ENCODE data around the gene SRC. TPM values are rescaled to one million over a fixed set of nuclear protein-coding genes. Genes with fewer than 3 reads are reported as not detected.

SRC gene
- total and polyA plus RNA-seq, 7 donors: 0.86 to 3.0 (median 1.3) TPM

DNA sequence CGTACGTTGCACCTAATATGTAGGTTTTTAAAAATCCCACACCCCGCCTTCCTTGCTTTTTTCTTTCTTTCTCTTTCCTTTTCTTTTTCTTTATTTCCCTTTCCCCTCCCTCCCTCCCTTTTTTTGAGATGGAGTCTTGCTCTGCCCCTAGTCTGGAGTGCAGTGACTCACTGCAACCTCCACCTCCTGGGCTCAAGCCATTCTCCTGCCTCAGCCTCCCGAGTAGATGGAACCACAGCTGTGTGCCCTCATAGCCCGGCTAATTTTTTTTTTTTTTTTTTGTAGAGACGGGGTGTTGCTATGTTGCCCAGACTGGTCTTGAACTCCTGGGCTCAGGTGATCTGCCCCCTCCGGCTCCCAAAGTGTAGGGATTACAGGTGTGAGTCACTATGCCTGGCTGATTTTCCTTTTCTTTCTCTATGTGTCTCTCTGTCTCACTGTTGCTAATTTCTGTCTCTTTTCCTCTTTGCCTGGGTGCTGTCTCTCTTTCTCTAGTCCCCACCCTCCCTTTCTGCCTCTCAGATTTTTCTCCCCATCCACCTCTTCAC lies 61.2 kb downstream of the SRC start:
- Histone ChIP-seq H3K9me3 (no peaks in the 10 kb centered on the region), H3K4me3 (peak overlapping the region; percentile 57), H3K27ac (no peak overlapping the region), H3K27me3 (ENCODE audit: insufficient read depth in 3 of 3, low read length in 2 of 3) (peaks cover 0 to 36% (median 13%) of the 10 kb centered on the region in 3 donors), H3K4me1 (no peaks in the 10 kb centered on the region), H3K36me3 (ENCODE audit: insufficient read depth in 1 of 2, low read depth in 1 of 2) (no peaks in the 10 kb centered on the region)
- 30 to 48% (median 43%) methylated on average over 7 of the region's 7 CpGs for WGBS, 3 donors
- ATAC-seq (no peak), DNase-seq (no peak)
- intact Hi-C loops (cut with DNase I): loop anchor here in 1 of 2 donors (10.0 kb wide), 1 partner anchor 1948 kb away; no protein-coding TSS in a partner anchor
- TF ChIP-seq, protein P1, sequence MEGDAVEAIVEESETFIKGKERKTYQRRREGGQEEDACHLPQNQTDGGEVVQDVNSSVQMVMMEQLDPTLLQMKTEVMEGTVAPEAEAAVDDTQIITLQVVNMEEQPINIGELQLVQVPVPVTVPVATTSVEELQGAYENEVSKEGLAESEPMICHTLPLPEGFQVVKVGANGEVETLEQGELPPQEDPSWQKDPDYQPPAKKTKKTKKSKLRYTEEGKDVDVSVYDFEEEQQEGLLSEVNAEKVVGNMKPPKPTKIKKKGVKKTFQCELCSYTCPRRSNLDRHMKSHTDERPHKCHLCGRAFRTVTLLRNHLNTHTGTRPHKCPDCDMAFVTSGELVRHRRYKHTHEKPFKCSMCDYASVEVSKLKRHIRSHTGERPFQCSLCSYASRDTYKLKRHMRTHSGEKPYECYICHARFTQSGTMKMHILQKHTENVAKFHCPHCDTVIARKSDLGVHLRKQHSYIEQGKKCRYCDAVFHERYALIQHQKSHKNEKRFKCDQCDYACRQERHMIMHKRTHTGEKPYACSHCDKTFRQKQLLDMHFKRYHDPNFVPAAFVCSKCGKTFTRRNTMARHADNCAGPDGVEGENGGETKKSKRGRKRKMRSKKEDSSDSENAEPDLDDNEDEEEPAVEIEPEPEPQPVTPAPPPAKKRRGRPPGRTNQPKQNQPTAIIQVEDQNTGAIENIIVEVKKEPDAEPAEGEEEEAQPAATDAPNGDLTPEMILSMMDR (IDR thresholded peaks at IDR 0.05): no peak

DNA sequence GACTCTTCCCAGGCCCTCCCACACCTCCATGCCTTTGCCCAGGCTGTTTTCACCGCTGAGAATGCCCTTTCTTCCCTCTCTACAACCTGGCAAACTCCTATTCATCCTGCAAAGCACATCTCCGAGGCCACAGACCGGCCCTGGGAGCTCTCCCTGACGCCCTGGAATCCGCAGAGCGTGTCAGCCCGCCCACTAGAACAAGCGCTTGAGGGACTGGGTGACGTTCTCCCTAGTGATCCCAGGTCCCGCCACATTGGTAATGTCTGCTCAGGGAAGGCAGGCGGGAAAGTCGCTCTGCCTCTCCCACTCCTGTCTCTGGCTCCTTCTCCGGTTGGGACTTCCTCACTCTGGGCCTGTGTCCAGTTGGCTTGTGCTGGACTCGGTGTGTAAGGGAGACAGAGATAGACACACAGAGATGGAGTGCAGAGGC lies 61.6 kb downstream of the SRC start:
- TF ChIP-seq, protein P1 (IDR thresholded peaks at IDR 0.05): no peak
- DNase-seq (peak in 1 of 2 donors; percentile 45), ATAC-seq (peak in 1 of 4 donors; percentile 4)
- Histone ChIP-seq H3K27me3 (ENCODE audit: insufficient read depth in 3 of 3, low read length in 2 of 3) (peaks cover 0 to 36% (median 15%) of the 10 kb centered on the region in 3 donors), H3K9me3 (no peaks in the 10 kb centered on the region), H3K36me3 (ENCODE audit: insufficient read depth in 1 of 2, low read depth in 1 of 2) (no peaks in the 10 kb centered on the region), H3K4me1 (no peaks in the 10 kb centered on the region), H3K4me3 (no peak overlapping the region), H3K27ac (no peak overlapping the region)
- intact Hi-C loops (cut with DNase I): loop anchor here in 1 of 2 donors (10.0 kb wide), 1 partner anchor 1947 kb away; no protein-coding TSS in a partner anchor
- 62 to 65% (median 64%) methylated on average over 14 of the region's 14 CpGs for WGBS, 3 donors

DNA sequence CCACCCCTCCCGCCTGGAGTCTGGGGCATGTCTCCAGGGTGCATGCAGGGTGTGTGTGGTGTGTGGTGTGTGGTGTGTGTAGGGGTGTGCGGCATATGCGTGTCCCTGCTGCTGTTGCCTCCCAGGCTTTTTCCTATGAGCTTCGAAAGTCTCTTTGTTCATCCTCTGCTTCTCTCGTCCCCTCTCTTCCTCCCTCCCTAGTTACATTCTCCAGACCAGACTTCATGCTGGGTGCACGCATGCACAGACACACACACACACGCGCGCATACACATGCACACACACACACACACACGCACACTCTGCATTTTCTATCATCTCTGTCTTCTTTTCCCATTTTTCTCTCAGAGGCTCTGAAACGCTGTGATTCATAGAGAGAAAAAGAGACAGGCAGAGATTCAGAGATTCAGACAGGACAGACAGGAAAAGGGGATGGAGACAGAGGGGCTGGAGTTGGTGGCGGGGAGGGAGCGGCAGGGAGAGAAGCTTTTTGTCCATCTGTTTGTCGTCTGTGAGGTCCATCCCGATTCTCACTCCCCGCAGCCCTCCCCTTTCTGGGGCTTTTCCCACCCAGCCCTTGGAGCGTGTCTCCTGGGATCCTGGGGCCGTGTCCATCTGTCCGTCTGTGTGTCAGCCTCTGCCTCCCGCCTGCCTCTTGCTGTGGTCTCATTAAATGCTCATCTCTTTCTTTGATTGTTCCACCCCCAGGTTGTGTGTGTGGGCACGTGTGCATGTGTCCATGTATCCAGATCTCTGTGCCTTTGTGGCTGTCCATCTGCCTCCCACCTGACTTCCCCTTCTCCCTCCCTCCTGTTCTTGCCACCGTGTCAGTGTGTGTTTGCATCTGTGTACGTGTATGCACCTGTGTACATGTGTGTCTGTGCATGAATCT lies 62.6 kb downstream of the SRC start:
- Histone ChIP-seq H3K4me1 (no peaks in the 10 kb centered on the region), H3K27ac (no peak overlapping the region), H3K9me3 (no peaks in the 10 kb centered on the region), H3K36me3 (ENCODE audit: insufficient read depth in 1 of 2, low read depth in 1 of 2) (no peaks in the 10 kb centered on the region), H3K27me3 (ENCODE audit: insufficient read depth in 3 of 3, low read length in 2 of 3) (peaks cover 0 to 36% (median 15%) of the 10 kb centered on the region in 3 donors), H3K4me3 (no peak overlapping the region)
- intact Hi-C loops (cut with DNase I): loop anchor here in 1 of 2 donors (10.0 kb wide), 1 partner anchor 1946 kb away; no protein-coding TSS in a partner anchor
- ATAC-seq (no peak), DNase-seq (no peak)
- 45 to 50% (median 47%) methylated on average over 23 of the region's 23 CpGs for WGBS, 3 donors
- TF ChIP-seq, protein P1 (IDR thresholded peaks at IDR 0.05): no peak

DNA sequence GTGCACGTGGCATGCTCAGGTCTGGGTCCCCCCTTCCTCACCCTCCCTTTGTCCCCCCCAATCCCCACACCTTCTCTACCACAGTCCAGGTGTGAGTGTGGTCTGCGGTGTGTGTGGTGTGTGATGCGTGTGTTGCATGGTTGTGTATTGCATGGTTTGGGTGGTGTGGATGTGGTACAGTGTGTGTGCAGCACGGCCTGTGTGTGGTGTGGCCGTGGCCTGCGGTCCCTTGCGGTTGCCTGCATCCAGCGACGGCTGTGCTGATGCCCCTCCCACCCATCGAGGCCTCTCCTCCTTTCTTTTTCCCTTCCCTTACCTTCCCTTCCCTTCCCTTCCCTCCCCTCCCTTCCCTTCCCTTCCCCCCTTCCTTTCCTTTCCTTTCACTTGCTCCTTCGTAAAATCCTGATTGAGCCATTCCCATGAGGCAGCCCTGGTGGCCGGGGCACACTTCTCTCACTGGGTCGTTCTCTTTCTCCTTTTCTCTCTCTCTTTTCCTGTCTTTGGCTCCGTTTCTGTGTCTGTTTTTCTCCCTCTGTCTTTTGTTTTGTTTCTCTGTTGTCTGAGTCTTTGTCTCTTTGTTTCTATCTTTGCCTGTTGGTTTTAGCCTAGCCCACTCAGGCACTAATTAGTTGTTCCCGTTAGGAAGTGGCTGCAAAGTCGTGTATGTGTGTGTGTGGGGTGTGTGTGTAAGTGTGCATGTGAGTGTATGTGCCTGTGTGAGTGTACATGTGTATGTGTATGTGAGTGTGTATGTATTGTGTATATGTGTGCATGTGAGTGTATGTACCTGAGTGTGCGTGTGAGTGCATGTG lies 65.7 kb downstream of the SRC start:
- ATAC-seq: no peak
- peak overlapping the region; percentile 49 for H3K4me3 ChIP-seq
- 23 to 28% (median 25%) methylated on average over 15 to 17 of the region's 17 CpGs for WGBS, 3 donors

More for the DNA sequence above, 65.7 kb downstream of the SRC start:
- intact Hi-C loops (cut with DNase I): no loop called here
- no peak for DNase-seq
- TF ChIP-seq, protein P1 (IDR thresholded peaks at IDR 0.05): no peak
- no peak overlapping the region for H3K27ac ChIP-seq
- peaks cover 0 to 51% (median 27%) of the 10 kb centered on the region in 3 donors for H3K27me3 ChIP-seq (ENCODE audit: insufficient read depth in 3 of 3, low read length in 2 of 3)
- no peaks in the 10 kb centered on the region for H3K4me1 ChIP-seq
- no peaks in the 10 kb centered on the region for H3K36me3 ChIP-seq (ENCODE audit: insufficient read depth in 1 of 2, low read depth in 1 of 2)
- H3K9me3 ChIP-seq: no peaks in the 10 kb centered on the region

Measured in psoas muscle (tissue), 8 donors.